Lower leg skin (tissue), 3 donors: Measurements from ENCODE around the gene DLGAP4.

Experiments used
- POLR2A ChIP-seq, 2 donors: fragments of 450-650 bp; IDR thresholded peaks; one replicate each; pipeline ENCODE4 v1.6.1; 2016 to 2017; ENCODE audit warnings: antibody characterized with exemption in 2 of 2, mild to moderate bottlenecking in 1 of 2, moderate library complexity in 1 of 2
- TF ChIP-seq, protein P1 (sequence below), 3 donors: fragments of 450-650 bp; IDR thresholded peaks; one replicate each; pipeline ENCODE4 v1.5.1; 2016; ENCODE audit warnings: antibody characterized with exemption in 3 of 3, mild to moderate bottlenecking in 3 of 3, moderate library complexity in 2 of 3

DNA sequence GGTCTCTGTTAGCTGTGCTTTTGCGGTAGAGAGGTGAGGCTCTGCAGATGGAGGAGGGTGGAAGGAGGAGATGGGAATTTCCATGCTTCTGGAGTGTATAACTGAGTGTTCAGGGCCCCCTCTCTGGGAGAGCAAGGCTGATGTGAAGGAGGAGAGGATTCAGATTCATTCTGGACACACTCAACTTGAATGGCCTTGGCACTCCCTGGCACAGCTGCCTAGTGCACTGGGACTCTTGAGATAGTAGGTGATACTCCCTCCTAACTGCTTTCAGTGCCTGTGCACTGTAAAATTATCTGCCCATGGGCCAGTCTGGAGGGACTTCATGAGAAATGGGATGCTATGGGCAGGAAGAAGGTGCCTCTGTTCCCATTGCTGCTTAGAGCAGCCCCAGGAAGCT is 180.9 kb downstream of the DLGAP4 start:
- TF ChIP-seq, protein P1, sequence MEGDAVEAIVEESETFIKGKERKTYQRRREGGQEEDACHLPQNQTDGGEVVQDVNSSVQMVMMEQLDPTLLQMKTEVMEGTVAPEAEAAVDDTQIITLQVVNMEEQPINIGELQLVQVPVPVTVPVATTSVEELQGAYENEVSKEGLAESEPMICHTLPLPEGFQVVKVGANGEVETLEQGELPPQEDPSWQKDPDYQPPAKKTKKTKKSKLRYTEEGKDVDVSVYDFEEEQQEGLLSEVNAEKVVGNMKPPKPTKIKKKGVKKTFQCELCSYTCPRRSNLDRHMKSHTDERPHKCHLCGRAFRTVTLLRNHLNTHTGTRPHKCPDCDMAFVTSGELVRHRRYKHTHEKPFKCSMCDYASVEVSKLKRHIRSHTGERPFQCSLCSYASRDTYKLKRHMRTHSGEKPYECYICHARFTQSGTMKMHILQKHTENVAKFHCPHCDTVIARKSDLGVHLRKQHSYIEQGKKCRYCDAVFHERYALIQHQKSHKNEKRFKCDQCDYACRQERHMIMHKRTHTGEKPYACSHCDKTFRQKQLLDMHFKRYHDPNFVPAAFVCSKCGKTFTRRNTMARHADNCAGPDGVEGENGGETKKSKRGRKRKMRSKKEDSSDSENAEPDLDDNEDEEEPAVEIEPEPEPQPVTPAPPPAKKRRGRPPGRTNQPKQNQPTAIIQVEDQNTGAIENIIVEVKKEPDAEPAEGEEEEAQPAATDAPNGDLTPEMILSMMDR (IDR thresholded peaks at IDR 0.05), result no peak
- TF ChIP-seq POLR2A (IDR thresholded peaks at IDR 0.05), result no peak
